ENCODE results near the gene KRTAP10-11. TPM values are rescaled to one million over a fixed set of nuclear protein-coding genes. Genes with fewer than 3 reads are reported as not detected.

Gene KRTAP10-11
- total RNA-seq, 2 donors from 2014 or later, result not detected

- no peaks in the 10 kb centered on the region for H3K36me3 Mint-ChIP-seq (ENCODE audit: low read depth)
- no peak for ATAC-seq (replicated peaks)
- no peaks in the 10 kb centered on the region for H3K4me1 Mint-ChIP-seq
- peaks cover 20% of the 10 kb centered on the region for H3K9me3 Mint-ChIP-seq
- no peak overlapping the region for H3K27ac Mint-ChIP-seq
- no peaks in the 10 kb centered on the region for H3K27me3 Mint-ChIP-seq
- H3K4me3 Mint-ChIP-seq, result no peak overlapping the region
Observed at GRCh38 chr21:44611551-44611950, 34.7 kb upstream of the KRTAP10-11 start.

GRCh38 chr21:44612029-44612486 lies 34.2 kb upstream of the KRTAP10-11 start, which contains the start of gene KRTAP10-8:
TSS of gene KRTAP10-8 (plus strand) at chr21:44612079. CDS start at chr21:44612101, 22 bp downstream.
- H3K4me1 Mint-ChIP-seq, result no peaks in the 10 kb centered on the region
- H3K36me3 Mint-ChIP-seq (ENCODE audit: low read depth), result no peaks in the 10 kb centered on the region
- peaks cover 19% of the 10 kb centered on the region for H3K9me3 Mint-ChIP-seq
- no peak for ATAC-seq (replicated peaks)
- H3K27me3 Mint-ChIP-seq, result no peaks in the 10 kb centered on the region
- H3K4me3 Mint-ChIP-seq, result no peak within 1 kb of the TSS
- H3K27ac Mint-ChIP-seq, result no peak within 1 kb of the TSS

DNA sequence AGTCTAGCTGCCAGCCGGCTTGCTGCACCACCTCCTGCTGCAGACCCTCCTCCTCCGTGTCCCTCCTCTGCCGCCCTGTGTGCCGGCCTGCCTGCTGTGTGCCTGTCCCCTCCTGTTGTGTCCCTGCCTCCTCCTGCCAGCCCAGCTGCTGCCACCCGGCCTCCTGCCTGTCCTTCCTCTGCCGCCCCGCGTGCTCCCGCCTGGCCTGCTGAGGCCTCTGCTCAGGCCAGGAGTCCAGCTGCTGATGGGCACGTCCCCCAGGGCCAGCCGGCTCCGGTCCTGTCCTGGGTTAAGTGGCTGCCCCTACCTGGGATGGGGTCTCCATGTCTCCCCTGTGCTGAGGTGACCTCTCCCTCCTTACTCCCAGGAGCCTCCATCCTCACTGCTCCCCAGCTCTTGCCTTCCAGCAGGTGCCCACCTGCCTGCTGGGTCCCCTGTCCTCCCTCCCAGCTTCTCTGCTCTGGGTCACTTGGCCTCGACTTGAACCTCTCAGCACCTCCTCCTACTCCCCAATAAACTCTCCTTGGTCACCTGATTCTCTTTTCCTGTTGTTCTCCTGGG lies 33.5 kb upstream of the KRTAP10-11 start:
- H3K27me3 Mint-ChIP-seq, result no peaks in the 10 kb centered on the region
- no peaks in the 10 kb centered on the region for H3K36me3 Mint-ChIP-seq (ENCODE audit: low read depth)
- H3K9me3 Mint-ChIP-seq, result peaks cover 19% of the 10 kb centered on the region
- H3K4me1 Mint-ChIP-seq, result no peaks in the 10 kb centered on the region
- H3K4me3 Mint-ChIP-seq, result no peak overlapping the region
- H3K27ac Mint-ChIP-seq, result no peak overlapping the region
- no peak for ATAC-seq (replicated peaks)

DNA sequence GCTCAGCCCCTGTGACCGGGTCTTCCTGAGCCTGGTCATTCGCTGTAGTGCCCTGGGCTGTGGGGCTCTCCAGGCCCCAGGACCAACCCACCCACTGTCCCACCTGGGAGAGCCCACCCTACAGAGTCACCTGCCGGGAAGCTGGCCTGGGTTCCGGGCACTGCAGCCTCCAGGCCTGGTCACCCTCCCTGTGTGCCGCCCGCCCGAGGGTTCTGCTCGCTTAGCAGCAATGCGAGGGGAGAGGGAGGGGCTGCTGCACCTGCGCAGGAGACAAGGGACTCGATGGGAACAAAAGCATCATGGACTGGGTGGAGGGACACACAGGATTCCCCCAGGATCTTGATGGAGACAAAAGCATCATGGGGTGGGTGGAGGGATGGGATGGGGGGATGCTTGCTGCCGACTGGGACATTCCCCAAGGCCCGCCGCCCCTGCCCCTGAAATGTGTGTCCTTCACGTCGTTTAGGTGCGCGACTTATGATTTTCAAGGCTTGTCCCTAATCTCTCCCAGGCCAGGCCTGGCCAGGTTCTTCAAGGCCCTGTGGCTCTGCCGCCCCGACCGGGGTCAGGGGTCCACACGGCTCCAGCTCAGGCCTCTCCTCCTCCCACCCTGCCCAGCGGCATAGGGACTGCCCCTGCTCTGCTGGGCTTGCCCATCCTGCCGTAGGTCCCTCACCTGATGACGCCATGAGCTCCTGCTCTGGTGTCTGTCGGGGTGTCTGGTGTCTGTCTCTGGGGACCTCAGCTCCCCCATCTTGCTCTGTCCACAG lies 32.6 kb upstream of the KRTAP10-11 start:
- Mint-ChIP-seq H3K4me1 (peaks cover 2% of the 10 kb centered on the region), H3K36me3 (ENCODE audit: low read depth) (no peaks in the 10 kb centered on the region), H3K9me3 (peaks cover 19% of the 10 kb centered on the region), H3K27me3 (no peaks in the 10 kb centered on the region), H3K27ac (no peak overlapping the region), H3K4me3 (no peak overlapping the region)
- ATAC-seq (replicated peaks), result no peak

DNA sequence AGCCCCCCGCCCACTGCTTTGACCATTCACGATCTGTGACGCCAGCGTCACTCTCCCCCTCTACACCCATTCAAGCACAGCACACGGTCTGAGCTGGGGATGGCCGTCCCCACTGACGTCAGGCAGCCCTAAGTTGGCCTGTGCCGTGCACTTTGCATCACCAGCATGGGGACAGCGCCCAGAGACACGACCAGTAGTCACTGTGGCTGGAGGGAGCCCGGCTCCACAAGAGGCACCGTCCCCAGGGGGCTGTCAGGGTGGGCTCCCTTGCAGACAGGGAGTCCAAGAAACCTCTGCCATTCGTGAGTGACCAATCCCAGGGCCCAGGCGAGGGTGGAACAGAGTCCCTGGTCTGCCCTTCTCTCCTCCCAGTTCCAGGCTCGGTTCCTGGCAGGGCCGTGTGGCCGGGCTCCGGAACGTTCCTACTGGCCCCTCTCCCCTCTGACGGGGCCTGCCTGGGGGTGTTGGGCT lies 32.0 kb upstream of the KRTAP10-11 start:
- H3K27ac Mint-ChIP-seq, result no peak overlapping the region
- no peak overlapping the region for H3K4me3 Mint-ChIP-seq
- no peaks in the 10 kb centered on the region for H3K36me3 Mint-ChIP-seq (ENCODE audit: low read depth)
- H3K27me3 Mint-ChIP-seq, result no peaks in the 10 kb centered on the region
- peaks cover 9% of the 10 kb centered on the region for H3K4me1 Mint-ChIP-seq
- H3K9me3 Mint-ChIP-seq, result peaks cover 20% of the 10 kb centered on the region
- no peak for ATAC-seq (replicated peaks)

DNA sequence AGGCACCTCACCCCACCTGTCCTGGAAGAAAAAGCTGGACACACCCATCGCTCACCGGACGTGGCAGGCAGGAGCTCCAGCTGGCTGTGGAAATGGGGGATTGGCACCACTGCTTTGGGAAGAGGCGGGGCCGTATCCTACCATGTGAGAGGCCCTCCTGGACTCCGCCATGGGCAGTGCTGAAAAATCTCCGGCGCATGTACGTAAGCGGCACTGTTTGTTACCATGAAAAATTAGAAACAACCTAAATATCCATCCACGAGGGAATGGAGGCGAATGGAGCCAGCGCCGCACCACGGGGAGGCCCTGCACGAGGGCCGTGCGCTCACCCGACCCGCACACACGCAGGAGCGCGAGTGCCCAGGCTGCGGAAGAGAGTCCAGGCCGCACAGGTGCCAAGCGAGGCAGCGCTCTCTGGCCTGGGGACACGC lies 31.2 kb upstream of the KRTAP10-11 start:
- no peak overlapping the region for H3K4me3 Mint-ChIP-seq
- no peaks in the 10 kb centered on the region for H3K36me3 Mint-ChIP-seq (ENCODE audit: low read depth)
- H3K27ac Mint-ChIP-seq, result no peak overlapping the region
- no peak for ATAC-seq (replicated peaks)
- H3K9me3 Mint-ChIP-seq, result peaks cover 21% of the 10 kb centered on the region
- no peaks in the 10 kb centered on the region for H3K27me3 Mint-ChIP-seq
- peaks cover 15% of the 10 kb centered on the region for H3K4me1 Mint-ChIP-seq

DNA sequence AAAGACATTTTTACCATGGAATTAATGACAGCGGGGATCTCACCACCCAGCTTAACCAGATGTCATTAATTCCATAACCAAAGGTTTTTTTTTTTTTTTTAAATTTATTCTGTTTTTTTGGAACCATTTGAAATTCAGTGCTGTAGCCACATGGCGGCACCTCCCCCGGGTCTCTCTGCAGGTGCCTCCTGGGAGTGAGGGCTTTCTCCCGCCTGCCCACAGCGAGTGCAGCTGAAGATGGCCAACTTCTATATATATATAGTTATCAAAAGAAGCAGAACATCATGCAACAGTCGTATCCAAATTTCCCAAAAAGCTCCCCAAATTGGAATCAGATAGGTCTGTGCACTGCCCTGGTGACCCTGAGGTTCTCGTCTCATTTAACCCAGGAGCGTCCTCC lies 30.7 kb upstream of the KRTAP10-11 start:
- peaks cover 24% of the 10 kb centered on the region for H3K9me3 Mint-ChIP-seq
- no peaks in the 10 kb centered on the region for H3K36me3 Mint-ChIP-seq (ENCODE audit: low read depth)
- no peak for ATAC-seq (replicated peaks)
- peaks cover 15% of the 10 kb centered on the region for H3K4me1 Mint-ChIP-seq
- H3K27me3 Mint-ChIP-seq, result no peaks in the 10 kb centered on the region
- no peak overlapping the region for H3K27ac Mint-ChIP-seq
- H3K4me3 Mint-ChIP-seq, result no peak overlapping the region

- Mint-ChIP-seq H3K27ac (peak overlapping the region; percentile 16), H3K9me3 (peaks cover 25% of the 10 kb centered on the region), H3K27me3 (no peaks in the 10 kb centered on the region), H3K36me3 (ENCODE audit: low read depth) (no peaks in the 10 kb centered on the region), H3K4me1 (peaks cover 15% of the 10 kb centered on the region), H3K4me3 (no peak overlapping the region)
- ATAC-seq (replicated peaks), result no peak
Observed at GRCh38 chr21:44615911-44616590, 30.2 kb upstream of the KRTAP10-11 start.

DNA sequence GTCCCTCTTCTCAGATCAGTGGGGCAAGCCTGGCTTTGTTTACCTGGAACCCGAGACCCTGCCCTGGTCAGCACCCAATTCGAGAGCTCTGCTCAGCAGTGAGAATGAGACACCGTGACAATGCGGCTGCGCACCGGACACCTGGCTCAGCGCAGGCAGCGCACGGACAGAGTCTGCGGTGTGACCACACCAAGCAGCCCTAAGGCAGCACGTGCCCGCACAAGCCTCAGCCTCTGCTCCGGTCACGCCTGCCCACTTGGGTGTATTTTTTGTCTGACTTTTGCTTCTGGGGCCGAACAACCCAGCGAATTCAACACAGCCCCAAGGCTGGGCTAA lies 29.7 kb upstream of the KRTAP10-11 start:
- H3K4me3 Mint-ChIP-seq, result no peak overlapping the region
- H3K27me3 Mint-ChIP-seq, result no peaks in the 10 kb centered on the region
- H3K27ac Mint-ChIP-seq, result peak overlapping the region; percentile 16

GRCh38 chr21:44617071-44617501 lies 29.1 kb upstream of the KRTAP10-11 start:
- Mint-ChIP-seq H3K27ac (no peak overlapping the region), H3K4me3 (no peak overlapping the region), H3K9me3 (peaks cover 20% of the 10 kb centered on the region), H3K4me1 (peaks cover 15% of the 10 kb centered on the region), H3K36me3 (ENCODE audit: low read depth) (no peaks in the 10 kb centered on the region), H3K27me3 (no peaks in the 10 kb centered on the region)
- no peak for ATAC-seq (replicated peaks)

More for the DNA sequence above, 29.7 kb upstream of the KRTAP10-11 start:
- peaks cover 15% of the 10 kb centered on the region for H3K4me1 Mint-ChIP-seq
- H3K9me3 Mint-ChIP-seq, result peaks cover 20% of the 10 kb centered on the region
- no peak for ATAC-seq (replicated peaks)
- no peaks in the 10 kb centered on the region for H3K36me3 Mint-ChIP-seq (ENCODE audit: low read depth)

DNA sequence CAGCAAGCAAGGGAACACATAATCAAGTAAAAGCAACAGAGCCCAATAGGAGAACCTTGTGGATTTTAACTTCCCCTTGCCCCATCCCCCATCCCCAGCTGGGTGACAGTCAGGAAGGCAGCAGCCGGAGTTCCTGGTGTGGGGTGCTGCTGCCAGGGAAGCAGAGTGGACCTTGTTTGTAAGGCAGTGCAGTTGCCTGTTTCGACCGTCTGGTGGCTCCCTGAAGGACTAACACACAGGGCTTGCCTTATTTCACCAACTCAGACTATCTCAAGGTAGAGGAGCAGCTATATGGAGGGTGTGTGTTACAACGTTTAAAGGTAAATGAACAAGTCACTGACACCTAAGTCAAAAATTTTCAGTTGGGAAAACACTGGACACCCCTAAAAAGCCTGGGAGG lies 27.7 kb upstream of the KRTAP10-11 start:
- Mint-ChIP-seq H3K36me3 (ENCODE audit: low read depth) (no peaks in the 10 kb centered on the region), H3K9me3 (peaks cover 23% of the 10 kb centered on the region), H3K27me3 (no peaks in the 10 kb centered on the region), H3K27ac (peak overlapping the region; percentile 91), H3K4me3 (peak overlapping the region; percentile 74), H3K4me1 (peaks cover 15% of the 10 kb centered on the region)
- peak; percentile 54 for ATAC-seq (replicated peaks)

- ATAC-seq (replicated peaks), result peak; percentile 99
- H3K36me3 Mint-ChIP-seq (ENCODE audit: low read depth), result no peaks in the 10 kb centered on the region
- H3K27me3 Mint-ChIP-seq, result no peaks in the 10 kb centered on the region
- peak overlapping the region; percentile 91 for H3K27ac Mint-ChIP-seq
- H3K9me3 Mint-ChIP-seq, result peaks cover 27% of the 10 kb centered on the region
- peak overlapping the region; percentile 74 for H3K4me3 Mint-ChIP-seq
- peaks cover 15% of the 10 kb centered on the region for H3K4me1 Mint-ChIP-seq
Observed at GRCh38 chr21:44618909-44619308, 27.3 kb upstream of the KRTAP10-11 start.

DNA sequence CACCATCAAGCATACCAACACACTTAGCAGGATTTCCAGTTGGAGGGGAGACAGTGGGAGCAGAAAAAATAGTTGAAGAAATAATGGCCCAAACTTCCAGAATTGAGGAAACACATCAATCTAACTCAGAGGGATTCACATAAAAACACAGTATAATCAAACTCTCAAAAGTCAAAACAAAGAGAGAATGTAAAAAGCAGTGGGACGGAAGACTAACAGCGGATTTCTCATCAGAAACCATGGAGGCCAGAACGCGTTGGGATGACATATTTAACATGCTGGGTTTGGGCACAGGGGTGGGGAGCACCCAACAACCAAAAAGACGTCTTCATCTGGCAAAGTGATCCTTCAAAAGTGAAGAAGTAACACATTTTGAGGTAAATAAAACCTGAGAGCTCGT lies 26.3 kb upstream of the KRTAP10-11 start:
- no peaks in the 10 kb centered on the region for H3K27me3 Mint-ChIP-seq
- H3K4me3 Mint-ChIP-seq, result no peak overlapping the region
- no peak for ATAC-seq (replicated peaks)
- H3K27ac Mint-ChIP-seq, result peak overlapping the region; percentile 91
- peaks cover 35% of the 10 kb centered on the region for H3K9me3 Mint-ChIP-seq
- H3K4me1 Mint-ChIP-seq, result peaks cover 15% of the 10 kb centered on the region
- H3K36me3 Mint-ChIP-seq (ENCODE audit: low read depth), result no peaks in the 10 kb centered on the region

DNA sequence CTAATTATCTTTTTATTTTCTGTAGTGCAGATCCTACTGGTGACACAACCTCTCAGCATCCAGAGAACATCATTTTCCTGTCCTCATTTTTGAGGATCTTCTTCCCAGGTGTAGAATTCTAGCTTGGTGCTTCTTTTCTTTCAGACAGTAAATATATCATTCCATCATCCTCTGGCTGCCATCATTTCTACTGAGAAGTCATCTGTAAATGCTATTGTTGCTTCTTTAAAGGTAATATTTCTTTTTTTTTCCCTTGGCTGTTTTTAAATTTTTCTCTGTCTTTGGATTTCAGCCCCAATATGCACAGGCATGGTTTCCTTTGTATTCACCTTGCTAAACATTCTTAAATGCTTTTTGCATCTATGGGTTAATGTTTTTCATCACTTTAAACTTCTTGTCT lies 22.6 kb upstream of the KRTAP10-11 start:
- no peaks in the 10 kb centered on the region for H3K27me3 Mint-ChIP-seq
- H3K9me3 Mint-ChIP-seq, result peaks cover 36% of the 10 kb centered on the region
- no peak for ATAC-seq (replicated peaks)
- H3K36me3 Mint-ChIP-seq (ENCODE audit: low read depth), result no peaks in the 10 kb centered on the region
- H3K4me3 Mint-ChIP-seq, result no peak overlapping the region
- H3K4me1 Mint-ChIP-seq, result peaks cover 13% of the 10 kb centered on the region
- H3K27ac Mint-ChIP-seq, result no peak overlapping the region

DNA sequence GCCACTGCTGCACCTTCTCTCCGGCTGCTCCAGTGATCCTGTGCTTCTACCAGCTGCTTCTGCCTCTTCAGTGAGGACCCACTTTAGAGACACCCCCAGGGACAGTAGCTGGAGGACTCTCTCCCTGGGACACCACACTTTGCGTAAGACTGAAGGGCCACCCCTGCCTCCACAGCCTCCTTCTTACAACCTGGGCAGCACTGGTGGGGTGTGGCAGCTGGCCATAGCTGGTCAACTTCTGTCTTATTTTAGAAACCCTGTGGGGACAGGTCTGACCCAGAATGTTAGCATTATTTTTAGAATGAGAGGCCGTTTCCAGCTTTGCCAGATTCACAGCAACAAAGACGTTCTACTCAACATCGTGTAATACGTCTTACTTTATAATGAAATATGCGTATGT lies 20.5 kb upstream of the KRTAP10-11 start:
- H3K4me3 Mint-ChIP-seq, result no peak overlapping the region
- H3K9me3 Mint-ChIP-seq, result peaks cover 26% of the 10 kb centered on the region
- no peak overlapping the region for H3K27ac Mint-ChIP-seq
- no peaks in the 10 kb centered on the region for H3K27me3 Mint-ChIP-seq
- no peaks in the 10 kb centered on the region for H3K36me3 Mint-ChIP-seq (ENCODE audit: low read depth)
- H3K4me1 Mint-ChIP-seq, result peaks cover 15% of the 10 kb centered on the region
- ATAC-seq (replicated peaks), result no peak

Data from activated T-helper 17 cell treated with anti-CD3 and anti-CD28 coated beads, Interleukin-2, amount 50 U/mL, for 72 hours (primary cell).